ENCODE measurements around the gene MAPK8.
"Not testable (repeated sequence)": the region's sequence is repeated elsewhere in the genome, so short reads cannot be mapped to it uniquely, and the experiment has no call there.

MAPK8 gene

GRCh38 chr10:48340734-48341133, 34.3 kb downstream of the MAPK8 start:
- no peak for DNase-seq

GRCh38 chr10:48343106-48343505, 36.6 kb downstream of the MAPK8 start:
- DNase-seq: no peak

DNA sequence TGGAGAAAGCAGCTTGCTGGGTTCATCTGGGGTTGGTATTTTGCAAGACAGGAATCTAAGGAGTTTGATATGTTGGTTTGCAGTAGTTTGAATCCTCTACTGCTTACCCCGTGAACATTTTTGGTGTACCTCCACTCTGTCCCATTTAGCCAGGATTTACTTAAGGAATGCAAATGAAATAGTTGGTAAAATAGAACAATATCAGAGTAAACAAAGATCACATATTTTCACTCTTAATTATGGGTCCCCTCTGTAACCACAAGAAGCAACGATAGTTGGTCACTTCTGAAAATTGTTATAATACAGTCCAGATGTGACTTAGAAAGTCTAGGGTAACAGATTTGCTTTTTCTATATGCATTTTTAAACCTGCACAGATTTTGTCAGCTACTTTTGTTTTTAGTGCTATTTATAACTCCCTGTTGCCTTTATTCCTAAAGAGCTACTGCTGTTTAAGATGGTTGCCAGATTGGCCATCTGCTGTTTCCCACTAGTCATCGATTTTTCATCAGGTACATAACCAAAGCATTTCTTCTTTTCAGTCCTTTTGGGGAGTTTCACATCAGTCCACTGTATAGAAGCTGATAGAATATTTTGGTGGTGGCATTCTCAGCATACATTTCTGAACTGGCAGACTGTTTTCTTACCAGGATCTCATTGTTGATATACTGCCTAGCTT, 37.6 kb downstream of the MAPK8 start:
- DNase-seq: peak; percentile 41

- not testable (repeated sequence) for DNase-seq
Observed at GRCh38 chr10:48346248-48346647, 39.8 kb downstream of the MAPK8 start.

GRCh38 chr10:48347539-48347938, 41.1 kb downstream of the MAPK8 start:
- DNase-seq: not testable (repeated sequence)

DNA sequence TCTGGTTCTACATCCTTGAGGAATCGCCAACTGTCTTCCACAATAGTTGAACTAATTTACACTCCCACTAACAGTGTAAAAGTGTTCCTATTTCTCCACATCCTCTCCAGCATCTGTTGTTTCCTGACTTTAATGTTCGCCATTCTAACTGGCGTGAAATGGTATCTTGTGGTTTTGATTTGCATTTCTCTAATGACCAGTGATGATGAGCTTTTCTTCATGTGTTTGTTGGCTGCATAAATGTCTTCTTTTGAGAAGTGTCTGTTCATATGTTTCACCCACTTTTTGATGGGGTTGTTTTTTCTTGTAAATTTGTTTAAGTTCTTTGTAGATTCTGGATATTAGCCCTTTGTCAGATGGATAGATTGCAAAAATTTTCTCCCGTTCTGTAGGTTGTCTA, 41.5 kb downstream of the MAPK8 start:
- DNase-seq: not testable (repeated sequence)

GRCh38 chr10:48353246-48353645, 46.8 kb downstream of the MAPK8 start:
- DNase-seq: no peak

- no peak for DNase-seq
Observed at GRCh38 chr10:48357631-48358030, 51.2 kb downstream of the MAPK8 start.

- DNase-seq: no peak
Observed at GRCh38 chr10:48358162-48358561, 51.7 kb downstream of the MAPK8 start.

DNA sequence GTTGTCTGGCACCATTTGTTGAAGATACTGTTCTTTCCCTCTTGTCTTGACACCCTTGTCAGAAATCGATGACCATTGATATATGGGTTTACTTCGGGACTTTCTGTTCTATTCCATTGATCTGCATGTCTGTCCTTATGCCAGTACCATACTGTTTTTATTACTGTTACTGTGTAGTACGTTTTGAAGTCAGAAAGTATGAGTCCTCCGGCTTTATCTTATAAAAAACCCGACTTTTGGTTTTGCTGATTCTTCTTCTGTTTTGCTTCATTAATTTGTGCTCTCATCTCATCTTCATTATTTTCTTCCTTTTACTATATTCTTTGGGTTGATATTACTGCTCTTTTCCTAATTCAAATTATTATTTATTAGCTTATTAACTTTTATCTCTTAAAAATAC, 52.4 kb downstream of the MAPK8 start:
- DNase-seq: no peak

DNA sequence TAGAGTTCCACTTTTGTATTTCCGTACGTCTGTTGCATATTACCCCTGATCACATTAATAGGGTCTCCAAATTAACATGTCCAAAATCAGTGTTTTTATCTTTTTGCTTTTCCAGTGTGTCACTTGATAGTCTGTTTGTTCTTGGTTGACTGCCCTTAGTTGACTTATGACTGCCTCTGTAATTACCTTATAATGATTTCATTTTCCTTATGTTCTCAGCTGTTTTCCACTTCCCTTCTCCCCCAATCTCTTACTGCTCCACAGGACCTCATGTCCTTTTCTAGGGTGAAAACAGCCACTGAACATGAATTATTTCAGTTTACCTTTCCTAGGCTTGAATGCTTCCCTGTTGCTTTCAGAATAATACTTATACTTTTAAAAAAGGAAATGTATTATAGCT, 54.7 kb downstream of the MAPK8 start:
- no peak for DNase-seq

DNA sequence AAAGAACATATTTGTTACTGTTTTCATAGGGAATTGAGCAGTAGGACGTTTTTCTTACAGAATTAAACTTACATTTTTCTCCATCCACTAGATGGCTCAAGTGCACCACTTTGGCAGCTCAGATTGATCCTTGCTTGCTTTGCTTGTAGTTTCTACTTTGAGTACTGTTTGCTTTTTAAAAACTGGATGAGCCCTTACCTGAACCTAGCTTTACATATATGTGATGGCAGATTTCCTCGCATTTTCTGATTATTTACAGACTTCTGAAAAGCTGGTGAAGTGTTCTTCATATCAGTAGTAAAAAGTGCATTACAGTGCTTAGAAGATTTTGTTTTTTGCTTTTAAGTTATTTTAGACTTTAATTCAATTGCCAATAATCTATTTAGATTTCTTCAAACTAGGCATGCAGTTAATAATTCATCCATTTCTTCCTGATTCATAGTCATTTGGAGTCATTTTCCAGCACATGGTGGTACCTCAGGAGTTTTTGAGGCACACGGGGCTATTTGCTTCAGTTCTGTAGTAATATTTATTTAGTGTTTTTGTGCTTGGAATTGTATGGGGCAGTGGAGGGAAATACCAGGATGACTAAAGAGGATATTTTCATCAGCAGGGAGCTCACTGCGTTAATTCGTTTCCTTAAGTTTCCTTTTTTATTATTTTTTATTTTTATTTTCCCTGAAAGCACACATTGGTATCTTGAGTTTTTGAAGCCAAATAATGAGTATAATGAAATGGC, 57.3 kb downstream of the MAPK8 start:
- peak; percentile 66 for DNase-seq

- peak; percentile 33 for DNase-seq
Observed at GRCh38 chr10:48364659-48365405, 58.4 kb downstream of the MAPK8 start.

- peak; percentile 68 for DNase-seq
Observed at GRCh38 chr10:48365668-48366067, 59.2 kb downstream of the MAPK8 start.

- peak; percentile 7 for DNase-seq
Observed at GRCh38 chr10:48366261-48366660, 59.8 kb downstream of the MAPK8 start.

GRCh38 chr10:48369501-48369900, 63.0 kb downstream of the MAPK8 start:
- DNase-seq: no peak

DNA sequence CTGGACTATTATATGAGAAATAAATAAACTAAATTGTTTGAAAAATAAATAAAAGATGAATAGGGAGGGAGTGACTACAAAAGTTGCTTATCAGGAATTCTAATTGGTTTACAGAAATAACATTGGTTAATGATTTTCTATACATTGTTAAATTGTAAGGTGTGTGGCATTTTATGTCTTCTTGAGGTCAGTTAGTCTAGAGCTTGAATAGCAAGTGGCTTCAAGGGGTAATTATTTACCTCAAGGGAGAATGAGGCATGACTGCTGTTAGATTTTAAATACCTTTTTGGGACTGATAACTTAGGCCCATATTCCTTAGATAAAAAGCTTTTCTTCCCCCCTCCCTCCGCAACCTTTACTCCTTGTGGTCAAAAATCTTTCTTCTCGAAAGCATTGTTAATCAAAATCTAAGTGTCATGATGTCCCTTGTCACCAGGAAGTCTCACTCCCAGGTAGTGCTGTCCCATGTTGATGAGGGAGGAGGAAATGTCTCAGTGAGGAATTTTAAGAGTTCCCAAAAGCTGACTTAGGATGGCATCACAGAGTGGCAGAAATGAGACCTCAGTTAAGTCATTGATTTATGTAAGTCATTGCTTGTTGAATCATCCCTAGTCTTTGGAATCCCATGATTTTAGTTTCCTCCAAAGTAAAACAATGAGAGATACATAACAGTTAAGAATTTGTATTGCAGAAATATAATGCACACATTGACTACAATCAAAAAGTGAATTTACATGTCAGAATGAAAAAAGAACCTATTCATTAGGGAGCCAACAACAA, 71.5 kb downstream of the MAPK8 start:
- DNase-seq: peak; percentile 7

- no peak for DNase-seq
Observed at GRCh38 chr10:48378675-48379074, 72.2 kb downstream of the MAPK8 start.

- DNase-seq: no peak
Observed at GRCh38 chr10:48381971-48382370, 75.5 kb downstream of the MAPK8 start.

DNA sequence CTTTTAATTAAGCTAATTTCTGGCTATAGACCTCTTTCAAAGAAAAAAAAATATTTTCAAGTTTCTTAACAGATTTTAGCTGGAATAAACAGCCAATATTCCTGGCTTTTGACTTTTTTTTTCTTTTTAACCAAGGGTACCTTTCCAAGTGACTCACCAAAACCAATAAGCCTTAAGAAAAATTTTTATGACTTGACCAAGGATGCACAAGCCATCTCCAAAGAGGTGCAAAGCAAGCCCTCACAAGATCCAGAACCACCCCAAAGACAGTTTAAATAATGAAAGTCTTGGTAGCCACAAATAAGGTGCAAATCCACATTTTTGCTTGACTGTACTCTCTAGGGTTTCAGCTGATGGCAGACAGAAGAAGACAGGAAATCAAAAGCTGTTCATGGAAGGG, 76.5 kb downstream of the MAPK8 start:
- DNase-seq: peak; percentile 2

GRCh38 chr10:48383393-48383792, 76.9 kb downstream of the MAPK8 start:
- DNase-seq: peak; percentile 38

GRCh38 chr10:48384699-48384982, 78.2 kb downstream of the MAPK8 start:
- peak; percentile 17 for DNase-seq

- DNase-seq: no peak
Observed at GRCh38 chr10:48389272-48389671, 82.8 kb downstream of the MAPK8 start.
